OCI-LY3 (cell line): Measurements from ENCODE around the gene NEMP2.

Source experiments
- H2AFZ ChIP-seq: fragments of 200-600, 300-600 bp; shearing (Covaris generic); 2 replicates; pipeline ENCODE4 v1.6.0; 2014; ENCODE audit warnings: antibody characterized with exemption, low read depth, low read length
- H3K27ac ChIP-seq: fragments of 200-600, 300-600 bp; sonication (generic); 2 replicates; pipeline ENCODE4 v1.5.1; 2014; ENCODE audit warnings: mild to moderate bottlenecking, low read length, moderate library complexity, mixed read lengths
- H3K27me3 ChIP-seq: fragments of 200-600, 300-600 bp; sonication (generic); 2 replicates; pipeline ENCODE4 v1.6.1; 2014; ENCODE audit warnings: low read depth, low read length, mixed read lengths
- H3K36me3 ChIP-seq: fragments of 200-600, 300-600 bp; sonication (generic); replicated peaks from 2 replicates; pipeline ENCODE3; 2014; ENCODE audit warnings: low read depth, low read length, mixed read lengths
- H3K4me1 ChIP-seq: fragments of 300-600, 200-600 bp; sonication (generic); 2 replicates; pipeline ENCODE4 v1.6.1; 2014; ENCODE audit warnings: low read length, mixed read lengths
- H3K4me2 ChIP-seq: fragments of 200-600, 300-600 bp; sonication (generic); 2 replicates; pipeline ENCODE4 v1.6.1; 2014; ENCODE audit warnings: low read length, mixed read lengths
- H3K4me3 ChIP-seq: fragments of 300-600, 200-600 bp; sonication (generic); 2 replicates; pipeline ENCODE4 v1.5.1; 2014; ENCODE audit warnings: antibody characterized with exemption, mild to moderate bottlenecking, low read length, moderate library complexity
- H3K79me2 ChIP-seq: fragments of 300-600, 200-600 bp; shearing (Covaris generic); 2 replicates; pipeline ENCODE4 v1.6.1; 2014; ENCODE audit warnings: mild to moderate bottlenecking, low read length, mixed read lengths
- H3K9ac ChIP-seq: fragments of 300-600, 200-600 bp; shearing (Covaris generic); 2 replicates; pipeline ENCODE4 v1.6.0; 2014; ENCODE audit warnings: mild to moderate bottlenecking, low read length, moderate library complexity
- H3K9me3 ChIP-seq: fragments of 200-600, 300-600 bp; shearing (Covaris generic); 2 replicates; pipeline ENCODE4 v1.6.1; 2014; ENCODE audit warnings: low read length, mixed read lengths; ENCODE audit not compliant: insufficient read depth
- H4K20me1 ChIP-seq: fragments of 200-600, 300-600 bp; sonication (generic); 2 replicates; pipeline ENCODE4 v1.6.1; 2016; ENCODE audit warnings: low read length, mixed read lengths; ENCODE audit not compliant: insufficient read depth
- EZH2phosphoT487 ChIP-seq: fragments of 200-600 bp; shearing (Covaris generic); IDR thresholded peaks from 2 replicates; pipeline ENCODE4 v1.6.1; 2018; ENCODE audit warnings: antibody characterized with exemption, mixed run types, low read depth
- TF ChIP-seq, protein P1 (sequence below): fragments of 200-600, 300-600 bp; sonication (generic); IDR thresholded peaks from 2 replicates; pipeline ENCODE4 v1.5.1; 2014; ENCODE audit warnings: antibody characterized with exemption, low read length, low read depth

The NEMP2 gene

DNA sequence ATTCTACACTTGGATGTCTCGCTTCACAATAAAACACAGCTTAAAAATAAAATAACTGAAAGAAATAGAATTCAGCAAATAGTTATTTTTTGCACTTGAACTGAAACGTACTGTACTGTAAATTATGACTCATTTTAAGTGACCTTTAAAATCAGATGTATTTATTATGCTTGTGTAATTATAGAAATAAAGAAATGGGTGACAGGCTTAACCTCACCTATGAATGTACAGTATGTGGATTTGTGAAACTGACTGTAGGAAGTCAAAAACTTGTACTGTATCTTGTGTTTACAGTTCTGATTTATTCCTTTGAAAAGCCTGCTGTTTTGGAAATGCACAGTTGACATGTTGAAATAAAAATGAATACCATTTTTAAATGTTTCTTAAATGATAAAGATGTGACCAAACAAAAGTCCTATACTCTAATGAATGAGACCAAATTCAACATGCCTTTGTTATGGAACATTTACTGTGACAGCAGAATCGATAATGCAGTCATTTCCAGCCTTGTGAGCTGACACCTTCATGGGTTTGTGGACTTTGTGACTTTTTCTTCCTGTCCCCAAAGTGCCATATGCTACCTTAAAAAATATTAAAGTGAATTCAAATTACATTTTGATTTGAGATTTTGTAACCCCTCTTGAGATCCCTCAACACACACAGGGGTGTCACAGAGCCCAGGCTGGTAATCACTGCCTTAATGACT lies 32.7 kb downstream of the NEMP2 start:
- no peak overlapping the region for H3K4me2 ChIP-seq
- H3K36me3 ChIP-seq: peaks cover 19% of the 10 kb centered on the region
- no peaks in the 10 kb centered on the region for H3K4me1 ChIP-seq

DNA sequence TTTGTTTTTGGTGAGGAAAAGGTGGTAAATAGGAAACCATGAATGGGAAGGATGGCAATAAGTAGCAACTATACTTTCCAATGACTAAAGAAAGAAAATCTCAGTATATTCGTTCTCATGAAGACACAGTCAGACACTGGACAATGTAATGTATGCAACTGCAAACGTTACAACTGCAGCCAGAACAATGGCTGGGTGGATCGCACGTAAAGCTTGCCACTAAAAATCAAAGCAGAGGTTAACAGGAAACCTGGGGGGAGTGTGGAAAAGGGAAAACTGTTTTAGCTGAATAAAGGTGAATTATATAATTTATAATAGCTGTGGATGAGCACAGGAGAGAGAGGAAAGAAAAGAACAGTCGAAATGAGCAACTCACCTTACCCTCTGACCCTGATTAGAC lies 33.3 kb downstream of the NEMP2 start:
- H3K36me3 ChIP-seq: peaks cover 19% of the 10 kb centered on the region
- no peak overlapping the region for H3K4me3 ChIP-seq
- no peak for TF ChIP-seq EZH2phosphoT487
- TF ChIP-seq, protein P1, sequence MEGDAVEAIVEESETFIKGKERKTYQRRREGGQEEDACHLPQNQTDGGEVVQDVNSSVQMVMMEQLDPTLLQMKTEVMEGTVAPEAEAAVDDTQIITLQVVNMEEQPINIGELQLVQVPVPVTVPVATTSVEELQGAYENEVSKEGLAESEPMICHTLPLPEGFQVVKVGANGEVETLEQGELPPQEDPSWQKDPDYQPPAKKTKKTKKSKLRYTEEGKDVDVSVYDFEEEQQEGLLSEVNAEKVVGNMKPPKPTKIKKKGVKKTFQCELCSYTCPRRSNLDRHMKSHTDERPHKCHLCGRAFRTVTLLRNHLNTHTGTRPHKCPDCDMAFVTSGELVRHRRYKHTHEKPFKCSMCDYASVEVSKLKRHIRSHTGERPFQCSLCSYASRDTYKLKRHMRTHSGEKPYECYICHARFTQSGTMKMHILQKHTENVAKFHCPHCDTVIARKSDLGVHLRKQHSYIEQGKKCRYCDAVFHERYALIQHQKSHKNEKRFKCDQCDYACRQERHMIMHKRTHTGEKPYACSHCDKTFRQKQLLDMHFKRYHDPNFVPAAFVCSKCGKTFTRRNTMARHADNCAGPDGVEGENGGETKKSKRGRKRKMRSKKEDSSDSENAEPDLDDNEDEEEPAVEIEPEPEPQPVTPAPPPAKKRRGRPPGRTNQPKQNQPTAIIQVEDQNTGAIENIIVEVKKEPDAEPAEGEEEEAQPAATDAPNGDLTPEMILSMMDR: no peak
- H3K27me3 ChIP-seq: no peaks in the 10 kb centered on the region
- no peak overlapping the region for H3K27ac ChIP-seq
- H3K4me2 ChIP-seq: no peak overlapping the region
- no peak overlapping the region for H2AFZ ChIP-seq
- H3K4me1 ChIP-seq: no peaks in the 10 kb centered on the region
- no peaks in the 10 kb centered on the region for H3K79me2 ChIP-seq
- H3K9ac ChIP-seq: no peak overlapping the region
- H4K20me1 ChIP-seq: no peaks in the 10 kb centered on the region
- H3K9me3 ChIP-seq: no peaks in the 10 kb centered on the region

More for the DNA sequence above, 32.7 kb downstream of the NEMP2 start:
- no peaks in the 10 kb centered on the region for H3K9me3 ChIP-seq
- no peak for TF ChIP-seq EZH2phosphoT487
- TF ChIP-seq, protein P1: no peak
- H3K27me3 ChIP-seq: no peaks in the 10 kb centered on the region
- no peak overlapping the region for H3K9ac ChIP-seq
- no peak overlapping the region for H2AFZ ChIP-seq
- no peaks in the 10 kb centered on the region for H4K20me1 ChIP-seq
- no peaks in the 10 kb centered on the region for H3K79me2 ChIP-seq
- H3K4me3 ChIP-seq: no peak overlapping the region
- no peak overlapping the region for H3K27ac ChIP-seq

DNA sequence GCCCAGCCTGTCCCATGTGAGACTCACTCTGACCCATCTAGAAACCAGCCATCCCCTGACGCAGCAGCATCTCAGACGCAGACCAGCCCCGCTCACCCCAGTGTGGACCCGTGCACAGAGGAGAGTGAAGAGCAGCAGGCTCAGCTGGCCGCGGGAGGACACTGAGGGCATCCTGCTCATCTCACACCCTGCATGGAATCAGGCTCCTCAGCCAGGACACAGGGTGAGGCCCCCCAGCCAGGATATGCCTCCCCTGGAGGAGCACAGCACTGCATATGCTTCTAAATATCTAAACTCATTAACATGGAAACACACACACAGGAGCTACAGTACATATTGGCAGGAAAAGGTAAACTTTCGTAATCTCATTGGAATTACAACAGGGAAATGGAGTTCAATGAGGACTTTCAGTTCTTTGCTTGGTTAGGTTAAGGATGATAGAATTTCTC lies 34.4 kb downstream of the NEMP2 start:
- H3K27ac ChIP-seq: no peak overlapping the region
- no peak overlapping the region for H3K4me3 ChIP-seq
- H3K79me2 ChIP-seq: no peaks in the 10 kb centered on the region
- H2AFZ ChIP-seq: no peak overlapping the region
- H3K4me1 ChIP-seq: no peaks in the 10 kb centered on the region
- peaks cover 19% of the 10 kb centered on the region for H3K36me3 ChIP-seq
- H3K9ac ChIP-seq: no peak overlapping the region
- H3K27me3 ChIP-seq: no peaks in the 10 kb centered on the region
- TF ChIP-seq EZH2phosphoT487: no peak
- TF ChIP-seq, protein P1: no peak
- H3K9me3 ChIP-seq: no peaks in the 10 kb centered on the region
- H4K20me1 ChIP-seq: no peaks in the 10 kb centered on the region
- no peak overlapping the region for H3K4me2 ChIP-seq

DNA sequence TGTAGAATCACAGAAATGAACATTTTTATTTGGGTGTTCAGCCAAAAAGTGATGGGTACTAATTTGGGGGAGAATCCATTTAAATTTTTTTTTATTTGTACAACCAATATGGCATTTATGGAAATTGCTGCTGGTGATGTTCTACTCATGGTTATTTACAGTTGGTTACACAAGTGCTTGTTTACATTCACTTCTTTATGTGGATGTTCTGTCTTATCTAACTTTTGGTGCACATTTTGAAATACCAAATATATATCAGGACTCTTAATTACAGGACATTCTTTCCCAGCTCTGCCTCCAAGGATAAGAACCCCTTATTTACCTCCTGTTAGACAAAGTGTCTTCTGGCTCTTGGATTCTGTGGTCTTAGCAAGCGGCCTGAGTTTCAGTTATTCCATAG lies 35.2 kb downstream of the NEMP2 start:
- H3K36me3 ChIP-seq: peaks cover 19% of the 10 kb centered on the region
- no peak overlapping the region for H2AFZ ChIP-seq
- no peak for TF ChIP-seq EZH2phosphoT487
- TF ChIP-seq, protein P1: no peak

More for the DNA sequence above, 35.2 kb downstream of the NEMP2 start:
- no peaks in the 10 kb centered on the region for H4K20me1 ChIP-seq
- H3K27ac ChIP-seq: no peak overlapping the region
- H3K79me2 ChIP-seq: no peaks in the 10 kb centered on the region
- no peaks in the 10 kb centered on the region for H3K27me3 ChIP-seq
- H3K4me2 ChIP-seq: no peak overlapping the region
- H3K4me1 ChIP-seq: no peaks in the 10 kb centered on the region
- H3K9ac ChIP-seq: no peak overlapping the region
- H3K4me3 ChIP-seq: no peak overlapping the region
- no peaks in the 10 kb centered on the region for H3K9me3 ChIP-seq
